Breast epithelium (tissue), 4 donors: ENCODE results near the gene DUS1L. TPM values are rescaled to one million over a fixed set of nuclear protein-coding genes. Genes with fewer than 3 reads are reported as not detected.

Experiments
- DNase-seq, 2 donors: peaks; one replicate each; pipeline ENCODE4 v3.0.0-alpha.2; 2019; ENCODE audit warnings: low spot score in 2 of 2
- H3K27ac ChIP-seq, 2 donors: fragments of 200-600 bp; sonication (generic) in 1 of 2; one replicate each; pipeline ENCODE4 v1.5.1; 2016 to 2019; ENCODE audit warnings: mild to moderate bottlenecking in 1 of 2
- H3K27me3 ChIP-seq, 2 donors: fragments of 200-600 bp; sonication (generic) in 1 of 2; one replicate each; pipeline versions ENCODE4 v1.5.1 to v1.6.0; 2017 to 2019; ENCODE audit warnings: control low read depth in 1 of 2, mild to moderate bottlenecking in 1 of 2
- H3K36me3 ChIP-seq: fragments of 200-600 bp; one replicate; pipeline ENCODE4 v1.5.1; 2019
- H3K4me1 ChIP-seq, 2 donors: fragments of 200-600 bp; sonication (generic); one replicate each; pipeline ENCODE4 v1.5.1; 2016 to 2019; ENCODE audit warnings: control low read depth in 1 of 2
- H3K4me3 ChIP-seq, 3 donors: fragments of 200-600 bp; sonication (generic); 1 replicate in 2 of 3; 2 replicates in 1 of 3; pipeline ENCODE4 v1.5.1; 2016 to 2019; ENCODE audit warnings: mild to moderate bottlenecking in 3 of 3, moderate library complexity in 2 of 3
- H3K9me3 ChIP-seq, 2 donors: fragments of 200-600 bp; sonication (generic) in 1 of 2; one replicate each; pipeline ENCODE4 v1.5.1; 2016 to 2019; ENCODE audit warnings: control low read depth in 1 of 2
- POLR2A ChIP-seq: fragments of 450-650 bp; IDR thresholded peaks from one replicate; pipeline ENCODE4 v1.6.1; 2016; ENCODE audit warnings: antibody characterized with exemption, mild to moderate bottlenecking, moderate library complexity
- POLR2AphosphoS5 ChIP-seq, 3 donors: sonication (generic); formaldehyde crosslinking; IDR thresholded peaks; one replicate each; pipeline ENCODE4 v1.6.1; 2017; ENCODE audit warnings: antibody characterized with exemption in 3 of 3
- intact Hi-C: fragments of 100-400 bp; cut with DNase I; formaldehyde crosslinking; loops from one replicate; pipeline ENCODE4 v1.15.1; 2023; ENCODE audit warnings: low total_unique reads
- total RNA-seq, 3 donors: library from RNA; depleted of rRNA; stranded (reverse); fragments of >200 nt; gene quantifications; one replicate each; pipeline ENCODE4 v1.1.0, GENCODE V29; 2016
- TF ChIP-seq, protein P1 (sequence below), 3 donors: fragments of 450-650 bp; IDR thresholded peaks; one replicate each; pipeline ENCODE4 v1.5.1; 2016 to 2017; ENCODE audit warnings: antibody characterized with exemption in 3 of 3, mild to moderate bottlenecking in 3 of 3, moderate library complexity in 3 of 3

Gene DUS1L
- total RNA-seq, 3 donors from 2014 or later, result 55.0 to 96.4 (median 82.0) TPM

DNA sequence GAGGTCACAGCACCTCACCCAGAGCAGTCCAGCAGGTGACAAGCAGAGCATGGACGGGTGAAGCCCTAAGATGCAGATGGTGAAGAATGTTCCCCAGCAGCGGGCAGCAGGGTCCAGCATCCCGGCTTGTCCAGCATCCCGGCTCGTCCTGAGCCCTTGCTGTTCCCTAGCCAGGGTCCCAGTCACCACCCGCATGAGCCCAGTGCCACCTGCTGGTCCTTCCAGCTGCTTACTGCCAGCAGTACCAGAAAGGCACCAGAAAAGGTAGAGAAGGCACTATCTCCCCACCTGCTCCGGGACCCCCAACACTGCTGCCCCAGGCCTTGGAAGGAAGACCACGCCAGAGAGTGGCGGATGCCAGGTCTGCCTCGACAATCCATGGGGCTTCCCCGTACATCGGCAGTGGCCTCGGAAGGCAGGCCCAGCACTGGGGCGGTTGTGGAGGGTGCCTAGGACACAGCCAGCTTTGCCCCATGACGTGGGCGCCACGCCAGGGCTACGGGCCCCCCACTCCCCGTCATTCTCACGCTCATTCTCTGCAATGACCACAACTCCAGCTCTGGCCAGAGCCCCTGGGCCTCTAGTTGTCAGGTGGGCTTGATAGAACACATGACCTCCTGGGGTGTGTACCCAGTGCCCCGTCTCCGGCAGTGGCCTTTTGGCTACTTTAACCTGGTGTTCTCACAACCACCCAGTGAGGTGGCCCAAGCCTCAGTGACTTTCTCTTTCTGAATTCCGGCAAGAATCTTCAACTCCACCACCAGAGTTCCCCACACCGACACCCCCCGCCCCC is 44.3 kb downstream of the DUS1L start:
- TF ChIP-seq, protein P1, sequence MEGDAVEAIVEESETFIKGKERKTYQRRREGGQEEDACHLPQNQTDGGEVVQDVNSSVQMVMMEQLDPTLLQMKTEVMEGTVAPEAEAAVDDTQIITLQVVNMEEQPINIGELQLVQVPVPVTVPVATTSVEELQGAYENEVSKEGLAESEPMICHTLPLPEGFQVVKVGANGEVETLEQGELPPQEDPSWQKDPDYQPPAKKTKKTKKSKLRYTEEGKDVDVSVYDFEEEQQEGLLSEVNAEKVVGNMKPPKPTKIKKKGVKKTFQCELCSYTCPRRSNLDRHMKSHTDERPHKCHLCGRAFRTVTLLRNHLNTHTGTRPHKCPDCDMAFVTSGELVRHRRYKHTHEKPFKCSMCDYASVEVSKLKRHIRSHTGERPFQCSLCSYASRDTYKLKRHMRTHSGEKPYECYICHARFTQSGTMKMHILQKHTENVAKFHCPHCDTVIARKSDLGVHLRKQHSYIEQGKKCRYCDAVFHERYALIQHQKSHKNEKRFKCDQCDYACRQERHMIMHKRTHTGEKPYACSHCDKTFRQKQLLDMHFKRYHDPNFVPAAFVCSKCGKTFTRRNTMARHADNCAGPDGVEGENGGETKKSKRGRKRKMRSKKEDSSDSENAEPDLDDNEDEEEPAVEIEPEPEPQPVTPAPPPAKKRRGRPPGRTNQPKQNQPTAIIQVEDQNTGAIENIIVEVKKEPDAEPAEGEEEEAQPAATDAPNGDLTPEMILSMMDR (IDR thresholded peaks at IDR 0.05), result peak; percentile 51 to 83 (median 82)
- TF ChIP-seq POLR2AphosphoS5 (IDR thresholded peaks at IDR 0.05), result peak in 2 of 3 donors; percentile 21 to 51
- TF ChIP-seq POLR2A, result no peak
- intact Hi-C loops, result no loop called here
- peak; percentile 71 to 81 for DNase-seq
- Histone ChIP-seq H3K4me1 (peaks cover 6 to 22% of the 10 kb centered on the region in 2 donors), H3K36me3 (no peaks in the 10 kb centered on the region), H3K9me3 (no peaks in the 10 kb centered on the region), H3K27ac (no peak overlapping the region), H3K4me3 (peak overlapping the region; percentile 85 to 90 (median 88)), H3K27me3 (no peaks in the 10 kb centered on the region)

DNA sequence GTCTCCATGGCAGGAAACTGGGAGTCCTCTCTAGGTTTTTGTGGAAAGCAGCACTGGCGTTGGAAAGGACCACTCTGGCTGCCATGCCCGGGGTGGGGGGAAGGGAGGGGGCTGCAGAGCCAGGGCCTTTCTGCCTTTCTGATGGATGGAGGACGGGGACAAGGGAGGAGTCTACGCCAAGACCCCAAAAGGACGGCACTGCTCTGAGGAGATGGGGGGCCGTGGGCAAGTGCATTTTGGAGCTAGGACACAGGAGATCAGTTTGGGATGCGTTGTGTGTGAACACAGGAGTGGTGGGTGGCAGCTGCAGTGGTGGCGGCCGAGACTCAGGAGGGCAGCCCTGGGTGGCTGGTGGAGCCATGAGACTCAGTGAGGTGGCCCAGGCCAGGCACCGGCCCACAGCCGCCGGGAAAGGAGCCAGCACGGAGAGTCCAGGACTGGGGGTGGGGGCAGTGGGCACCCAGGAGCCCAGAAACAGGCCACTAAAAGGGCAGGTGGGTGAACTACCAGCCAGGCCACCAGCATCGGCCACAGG is 45.0 kb downstream of the DUS1L start:
- Histone ChIP-seq H3K27ac (no peak overlapping the region), H3K4me1 (peaks cover 6 to 22% of the 10 kb centered on the region in 2 donors), H3K9me3 (no peaks in the 10 kb centered on the region), H3K36me3 (no peaks in the 10 kb centered on the region), H3K27me3 (no peaks in the 10 kb centered on the region), H3K4me3 (no peak overlapping the region)
- intact Hi-C loops, result no loop called here
- TF ChIP-seq POLR2A, result no peak
- TF ChIP-seq, protein P1 (IDR thresholded peaks at IDR 0.05), result no peak
- no peak for TF ChIP-seq POLR2AphosphoS5 (IDR thresholded peaks at IDR 0.05)
- no peak for DNase-seq

DNA sequence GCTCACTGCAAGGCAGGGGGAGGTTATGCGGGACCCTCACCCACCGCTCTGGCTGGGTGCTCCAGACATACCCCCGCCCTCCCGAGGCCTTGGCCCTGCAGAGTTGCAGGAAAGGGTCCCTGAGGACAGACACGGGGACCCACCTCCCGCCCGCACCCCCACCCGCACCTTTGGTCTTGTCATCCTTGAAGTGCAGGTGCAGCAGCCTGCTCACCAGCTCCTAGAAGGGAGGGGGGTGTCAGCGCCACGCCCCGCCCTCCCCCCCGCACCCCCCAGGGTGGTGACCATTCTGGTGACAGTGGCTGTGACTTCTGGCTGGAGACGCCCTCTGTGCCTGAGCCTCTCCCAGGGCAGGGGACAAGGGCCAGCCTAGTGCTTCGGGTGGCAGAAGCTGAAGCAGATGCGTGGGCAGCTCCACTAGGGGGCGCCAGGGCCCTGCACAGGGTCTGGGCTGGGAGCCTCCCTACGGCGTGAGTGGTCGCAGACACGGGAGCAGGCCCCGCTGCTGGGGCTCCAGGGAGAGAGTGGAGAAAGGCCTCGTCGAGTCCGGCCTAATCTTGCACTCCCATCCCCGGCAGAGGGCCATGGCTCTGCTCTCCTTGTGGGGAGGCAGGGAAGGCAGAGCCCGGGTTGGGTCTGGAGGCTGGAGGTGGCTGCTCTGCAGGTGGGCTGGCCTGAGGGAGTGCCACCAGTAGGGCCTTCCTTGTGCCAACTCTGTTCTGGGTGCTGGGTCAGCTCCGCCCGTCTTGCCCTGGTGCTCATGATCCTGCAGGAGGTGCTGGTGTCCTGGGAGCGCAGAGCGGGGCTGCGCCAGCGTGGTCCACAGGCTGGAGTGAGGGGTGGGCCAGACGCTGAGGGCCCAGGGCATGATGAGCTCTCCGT is 45.7 kb downstream of the DUS1L start:
- TF ChIP-seq, protein P1 (IDR thresholded peaks at IDR 0.05), result peak in 2 of 3 donors; percentile 9 to 44
- TF ChIP-seq POLR2A (no peak), POLR2AphosphoS5 (IDR thresholded peaks at IDR 0.05) (no peak)
- H3K27me3 ChIP-seq, result no peaks in the 10 kb centered on the region
- intact Hi-C loops, result no loop called here
- no peak for DNase-seq
- no peak overlapping the region for H3K4me3 ChIP-seq
- no peaks in the 10 kb centered on the region for H3K36me3 ChIP-seq
- H3K9me3 ChIP-seq, result no peaks in the 10 kb centered on the region
- H3K4me1 ChIP-seq, result peaks cover 6 to 22% of the 10 kb centered on the region in 2 donors
- H3K27ac ChIP-seq, result no peak overlapping the region

DNA sequence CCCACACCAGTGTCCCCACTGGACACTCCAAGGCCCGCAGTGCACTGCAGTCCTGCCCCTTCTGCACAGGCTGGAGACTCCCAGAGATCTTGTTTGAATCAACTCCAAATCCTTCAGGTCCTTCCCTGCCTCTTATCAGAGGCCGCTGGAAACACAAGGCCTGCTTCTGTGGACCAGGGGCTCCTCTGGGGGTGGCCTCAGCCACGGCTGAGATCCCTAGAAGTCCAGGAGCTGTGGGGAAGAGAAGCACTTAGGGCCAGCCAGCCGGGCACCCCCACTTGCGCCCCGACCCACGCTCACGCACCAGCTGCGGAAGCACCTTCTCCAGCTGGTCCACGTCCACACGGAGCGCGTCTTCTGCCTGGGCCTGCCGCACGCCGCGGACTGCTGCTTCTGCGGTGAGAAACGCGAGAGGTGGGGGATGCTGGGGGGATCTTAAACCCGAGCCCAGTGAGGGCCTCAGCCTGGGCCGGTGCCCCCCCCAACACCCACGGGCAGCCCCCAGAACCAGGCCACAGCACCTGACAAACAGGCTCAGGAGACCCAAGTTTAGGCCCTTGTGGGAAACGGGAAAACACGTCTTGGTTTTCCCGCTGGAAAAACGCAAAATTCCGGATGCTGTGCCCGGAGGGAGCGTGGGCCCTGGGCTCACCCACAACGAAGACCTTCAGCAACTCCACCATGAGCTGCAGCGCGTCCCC is 46.5 kb downstream of the DUS1L start:
- Histone ChIP-seq H3K4me3 (no peak overlapping the region), H3K27ac (no peak overlapping the region), H3K4me1 (peaks cover 6 to 19% of the 10 kb centered on the region in 2 donors), H3K9me3 (no peaks in the 10 kb centered on the region), H3K27me3 (no peaks in the 10 kb centered on the region), H3K36me3 (no peaks in the 10 kb centered on the region)
- TF ChIP-seq, protein P1 (IDR thresholded peaks at IDR 0.05), result no peak
- TF ChIP-seq POLR2AphosphoS5 (IDR thresholded peaks at IDR 0.05) (no peak), POLR2A (no peak)
- no peak for DNase-seq
- intact Hi-C loops, result no loop called here
